Retinal pigment epithelial cell (primary cell): Measurements from ENCODE around the gene STEAP2.

Experiments used
- DNase-seq: peaks from one replicate; pipeline ENCODE4 v3.0.0-alpha.2; 2010; ENCODE audit warnings: low read depth
- H3K4me3 ChIP-seq: 2 replicates; pipeline ENCODE4 v1.5.1; 2011; ENCODE audit warnings: mild to moderate bottlenecking, low read length, control low read depth, moderate library complexity
- TF ChIP-seq, protein P1 (sequence below): conservative IDR thresholded peaks from 2 replicates; pipeline ENCODE4 v1.5.1; 2011; ENCODE audit warnings: low read depth, low read length, control low read depth, inconsistent platforms

The STEAP2 gene

DNA sequence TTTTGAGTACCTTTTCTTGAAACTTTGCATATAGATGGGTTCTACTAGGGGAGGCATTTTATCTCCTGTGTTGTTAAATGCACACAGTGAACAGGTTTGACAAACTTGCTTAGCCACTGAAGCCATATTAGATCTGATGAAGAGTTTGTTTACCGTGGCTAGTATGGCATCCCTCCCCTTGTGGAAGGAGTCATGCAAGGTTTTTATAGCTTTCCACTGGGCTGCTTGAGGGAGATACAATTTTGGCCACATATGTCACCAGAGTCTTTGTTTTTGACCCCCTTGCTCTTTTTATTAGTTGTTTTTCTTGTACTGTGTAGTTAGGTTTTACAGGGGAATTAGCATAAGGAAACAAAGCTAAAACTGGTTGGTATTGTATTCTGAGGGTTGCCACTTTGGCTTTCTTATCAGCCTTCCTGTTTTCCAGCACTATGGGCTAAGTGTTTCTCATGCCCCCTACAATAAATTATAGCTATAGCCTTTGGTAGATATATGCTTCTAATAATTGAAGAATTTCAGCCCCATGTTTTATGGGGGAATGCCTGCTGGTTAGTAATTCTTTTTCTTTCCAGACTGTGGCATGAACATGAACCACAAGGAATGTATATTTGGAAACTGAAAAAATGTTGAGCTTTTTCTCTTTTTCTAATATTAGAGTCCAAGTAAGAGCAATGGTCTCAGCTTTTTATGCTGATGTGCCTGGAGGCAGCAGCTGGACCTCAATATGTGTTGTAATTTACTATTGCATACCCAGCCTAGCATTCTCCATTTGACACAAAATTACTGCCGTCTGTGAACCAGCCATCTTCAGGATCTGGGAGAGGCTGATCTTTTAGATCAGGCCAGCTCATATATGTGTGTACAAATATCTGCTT is 18.4 kb upstream of the STEAP2 start:
- H3K4me3 ChIP-seq, result no peak overlapping the region
- TF ChIP-seq, protein P1, sequence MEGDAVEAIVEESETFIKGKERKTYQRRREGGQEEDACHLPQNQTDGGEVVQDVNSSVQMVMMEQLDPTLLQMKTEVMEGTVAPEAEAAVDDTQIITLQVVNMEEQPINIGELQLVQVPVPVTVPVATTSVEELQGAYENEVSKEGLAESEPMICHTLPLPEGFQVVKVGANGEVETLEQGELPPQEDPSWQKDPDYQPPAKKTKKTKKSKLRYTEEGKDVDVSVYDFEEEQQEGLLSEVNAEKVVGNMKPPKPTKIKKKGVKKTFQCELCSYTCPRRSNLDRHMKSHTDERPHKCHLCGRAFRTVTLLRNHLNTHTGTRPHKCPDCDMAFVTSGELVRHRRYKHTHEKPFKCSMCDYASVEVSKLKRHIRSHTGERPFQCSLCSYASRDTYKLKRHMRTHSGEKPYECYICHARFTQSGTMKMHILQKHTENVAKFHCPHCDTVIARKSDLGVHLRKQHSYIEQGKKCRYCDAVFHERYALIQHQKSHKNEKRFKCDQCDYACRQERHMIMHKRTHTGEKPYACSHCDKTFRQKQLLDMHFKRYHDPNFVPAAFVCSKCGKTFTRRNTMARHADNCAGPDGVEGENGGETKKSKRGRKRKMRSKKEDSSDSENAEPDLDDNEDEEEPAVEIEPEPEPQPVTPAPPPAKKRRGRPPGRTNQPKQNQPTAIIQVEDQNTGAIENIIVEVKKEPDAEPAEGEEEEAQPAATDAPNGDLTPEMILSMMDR, result no peak
- DNase-seq, result no peak

DNA sequence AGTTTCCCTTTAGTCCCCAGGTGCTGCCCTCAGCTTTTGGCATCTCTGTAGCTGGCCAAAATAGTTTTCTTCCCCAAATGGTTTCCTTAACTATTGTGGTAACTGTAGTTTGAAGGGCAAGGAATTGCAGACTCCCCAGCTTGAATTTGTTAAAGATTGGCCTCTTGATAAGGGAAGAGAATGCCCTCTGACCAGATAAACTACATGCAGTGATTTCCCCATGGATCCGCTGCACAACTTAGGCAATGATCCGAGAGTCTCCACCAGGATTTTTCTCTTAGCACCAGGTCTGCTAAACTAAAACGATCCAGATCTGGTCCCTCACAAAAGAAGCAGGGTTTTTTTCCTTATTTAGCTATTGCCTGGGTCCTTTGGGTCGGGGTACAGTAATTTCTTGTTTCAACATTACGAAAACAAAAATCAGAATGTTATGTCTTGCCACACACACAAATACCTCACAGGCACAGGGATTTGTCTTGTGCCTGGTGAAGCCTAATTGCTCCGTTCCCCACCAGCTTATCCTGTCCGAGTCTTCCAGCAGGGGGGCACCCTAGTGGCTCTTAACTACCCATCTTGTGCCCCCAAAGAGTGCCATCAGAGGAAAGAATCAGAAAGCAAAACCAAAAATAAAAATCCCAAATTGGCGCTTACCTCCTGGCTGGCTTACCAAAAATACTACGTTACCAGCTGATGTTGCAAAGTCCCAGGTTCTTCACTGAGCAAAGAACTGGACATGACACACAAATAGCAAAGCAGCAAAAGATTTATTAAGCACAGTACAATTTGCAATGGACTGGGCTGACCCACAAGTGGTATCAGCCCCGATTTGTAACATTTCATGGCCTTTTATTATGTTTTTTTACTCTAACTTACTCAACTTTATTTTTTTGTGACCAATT is 16.4 kb upstream of the STEAP2 start:
- H3K4me3 ChIP-seq, result no peak overlapping the region
- TF ChIP-seq, protein P1, result no peak
- no peak for DNase-seq

DNA sequence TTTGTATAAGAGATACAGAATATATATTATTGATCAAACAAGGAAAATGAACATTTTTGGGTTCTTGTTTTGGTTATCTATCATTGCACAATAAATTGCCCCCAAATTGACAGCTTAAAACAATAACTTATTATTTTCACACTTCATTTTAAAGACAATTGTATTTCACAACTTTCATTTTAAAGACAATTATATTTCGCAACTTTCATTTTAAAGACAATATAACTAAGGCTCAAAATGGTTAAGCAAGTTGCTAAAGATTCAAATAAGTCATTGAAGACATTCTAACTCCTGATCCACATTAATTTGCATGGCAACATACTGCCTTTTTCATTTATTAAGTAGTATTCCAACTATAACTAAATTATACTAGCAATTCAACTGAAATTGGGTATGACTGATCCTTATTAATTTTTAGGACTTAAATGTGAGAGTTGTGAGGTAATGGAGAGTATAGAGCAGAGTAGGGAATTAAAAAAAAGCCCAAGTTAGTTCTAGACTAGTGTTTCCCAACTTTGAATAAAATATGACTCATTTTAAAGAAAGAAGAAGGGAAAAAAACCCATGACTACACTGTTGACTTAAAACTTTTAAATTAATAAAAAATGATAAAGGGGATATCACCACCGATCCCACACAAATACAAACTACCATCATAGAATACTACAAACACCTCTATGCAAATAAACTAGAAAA is 9.9 kb upstream of the STEAP2 start:
- no peak for DNase-seq
- no peak overlapping the region for H3K4me3 ChIP-seq
- TF ChIP-seq, protein P1, result no peak

DNA sequence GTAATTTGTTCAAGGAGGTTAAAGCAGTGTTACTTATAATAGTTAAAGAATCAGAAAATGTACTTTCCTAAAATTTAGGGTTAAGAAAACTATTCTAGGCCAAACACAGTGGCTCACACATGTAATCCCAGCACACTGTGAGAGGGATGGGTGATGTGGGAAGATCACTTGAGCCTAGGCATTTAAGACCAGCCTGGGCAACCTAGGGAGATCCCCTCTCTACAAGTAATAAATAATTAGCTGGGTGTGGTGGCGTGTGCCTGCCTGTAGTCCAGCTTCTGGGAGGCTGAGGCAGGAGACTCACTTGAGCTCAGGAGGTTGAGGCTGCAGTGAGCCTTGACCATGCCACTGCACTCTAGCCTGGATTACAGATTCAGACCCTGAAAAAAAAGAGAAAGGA is 3.6 kb upstream of the STEAP2 start:
- DNase-seq, result no peak
- no peak overlapping the region for H3K4me3 ChIP-seq
- TF ChIP-seq, protein P1, result no peak

DNA sequence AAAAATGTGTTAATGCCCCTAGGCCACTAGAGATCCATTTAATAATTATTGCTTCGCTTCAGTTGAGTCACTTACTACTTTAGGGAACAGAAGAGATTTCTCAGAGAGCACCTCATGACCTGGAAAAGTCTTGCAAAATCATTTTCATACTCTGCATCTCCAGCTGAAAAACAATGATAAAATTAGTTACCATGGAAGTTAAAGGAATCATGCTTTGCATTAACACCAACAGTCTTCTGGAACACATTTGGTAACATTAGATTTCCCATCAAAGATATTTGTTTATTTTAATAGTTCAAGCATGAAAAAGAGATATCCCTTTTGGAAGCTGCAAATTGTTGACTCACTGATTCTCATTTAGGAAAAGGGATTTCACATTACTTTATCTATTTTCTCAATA is 1.8 kb upstream of the STEAP2 start:
- TF ChIP-seq, protein P1, result no peak
- H3K4me3 ChIP-seq, result no peak overlapping the region
- no peak for DNase-seq

- H3K4me3 ChIP-seq, result no peak overlapping the region
- TF ChIP-seq, protein P1, result no peak
- DNase-seq, result no peak
These were observed 1.1 kb upstream of the STEAP2 start for GRCh38 chr7:90210475-90210874.
